Natural killer cell (primary cell): ENCODE results near the gene PBLD. TPM values are rescaled to one million over a fixed set of nuclear protein-coding genes. Genes with fewer than 3 reads are reported as not detected.
A peak's percentile ranks its signal among the peaks of the same experiment; 100 is the strongest.
"Not testable (repeated sequence)": the region's sequence is repeated elsewhere in the genome, so short reads cannot be mapped to it uniquely, and the experiment has no call there.

Source experiments
- ATAC-seq, 3 donors: fragments of 150-1000 bp in 2 of 3; fragments of 200-7000 bp in 1 of 3; cut with Tn5 transposase; 1 replicate in 1 of 3; 2 replicates in 2 of 3; pipeline ENCODE4 v1.10.0; 2021; ENCODE audit warnings: mild to moderate bottlenecking in 2 of 3, moderate library complexity in 2 of 3
- DNase-seq, 2 donors: peaks; one replicate each; pipeline versions ENCODE4 v3.0.0 to v3.0.0-alpha.2; 2013 to 2021; ENCODE audit warnings: mixed read lengths in 1 of 2
- H3K27ac ChIP-seq: one replicate; pipeline ENCODE4 v1.5.1; 2013; ENCODE audit warnings: mild to moderate bottlenecking, low read length
- H3K27me3 ChIP-seq: one replicate; pipeline ENCODE4 v1.6.1; 2013; ENCODE audit warnings: low read length; ENCODE audit not compliant: control insufficient read depth, insufficient read depth
- H3K36me3 ChIP-seq: one replicate; pipeline ENCODE4 v1.6.1; 2013; ENCODE audit warnings: low read length; ENCODE audit not compliant: control insufficient read depth, insufficient read depth
- H3K4me1 ChIP-seq: one replicate; pipeline ENCODE4 v1.6.1; 2013; ENCODE audit warnings: low read length; ENCODE audit not compliant: control insufficient read depth, insufficient read depth
- H3K4me3 ChIP-seq: one replicate; pipeline ENCODE4 v1.5.1; 2013; ENCODE audit warnings: low read length
- H3K9me3 ChIP-seq: one replicate; pipeline ENCODE4 v1.6.1; 2013; ENCODE audit warnings: low read length; ENCODE audit not compliant: control insufficient read depth, insufficient read depth
- H3K27ac Mint-ChIP-seq, 2 donors: one replicate each; pipeline ENCODE4 v1.8.0; 2022; ENCODE audit warnings: mild to moderate bottlenecking in 2 of 2, mixed read lengths in 2 of 2, moderate library complexity in 1 of 2
- H3K27me3 Mint-ChIP-seq, 2 donors: one replicate each; pipeline ENCODE4 v1.8.0; 2022; ENCODE audit warnings: low read depth in 2 of 2, mixed read lengths in 2 of 2
- H3K36me3 Mint-ChIP-seq: one replicate; pipeline ENCODE4 v1.8.0; 2022; ENCODE audit warnings: mixed read lengths
- H3K4me1 Mint-ChIP-seq, 2 donors: one replicate each; pipeline ENCODE4 v1.8.0; 2022; ENCODE audit warnings: mixed read lengths in 2 of 2
- H3K4me3 Mint-ChIP-seq: one replicate; pipeline ENCODE4 v1.8.0; 2022; ENCODE audit warnings: mild to moderate bottlenecking, moderate library complexity, mixed read lengths
- H3K9me3 Mint-ChIP-seq, 2 donors: one replicate each; pipeline ENCODE4 v1.8.0; 2022; ENCODE audit warnings: mixed read lengths in 2 of 2
- CTCF ChIP-seq: fragments of 200-600 bp; IDR thresholded peaks from one replicate; pipeline ENCODE4 v1.8.0; 2022; ENCODE audit warnings: antibody characterized with exemption
- WGBS: methylation state at CpG from one replicate; pipeline ENCODE4 v1.1.7; 2013; ENCODE audit warnings: missing lambda C conversion rate; ENCODE audit not compliant: insufficient coverage; 5-methylcytosine and 5-hydroxymethylcytosine counted together
- intact Hi-C: fragments of 100-400 bp; cut with micrococcal nuclease; formaldehyde crosslinking; loops from one replicate; pipeline ENCODE4 v1.14.2; 2022
- total RNA-seq, 4 donors: library from RNA; stranded (reverse); fragments of 120-200 nt in 1 of 4; gene quantifications; one replicate each; pipeline versions ENCODE4 v1.2.3 to v1.2.4, GENCODE V29; 2013 to 2022

Gene PBLD
- total RNA-seq, 3 donors from 2014 or later (not counting 1 experiment from before 2014, with no cell fraction given), result 1.4 to 2.1 (median 1.4) TPM

- Mint-ChIP-seq H3K4me1 (peaks cover 33% of the 10 kb centered on the region in 2 donors), H3K9me3 (no peaks in the 10 kb centered on the region), H3K27me3 (no peaks in the 10 kb centered on the region), H3K36me3 (no peaks in the 10 kb centered on the region), H3K27ac (no peak overlapping the region), H3K4me3 (peak overlapping the region; percentile 58)
- Histone ChIP-seq H3K27ac (no peak overlapping the region), H3K4me3 (no peak overlapping the region), H3K9me3 (no peaks in the 10 kb centered on the region), H3K36me3 (no peaks in the 10 kb centered on the region), H3K27me3 (no peaks in the 10 kb centered on the region), H3K4me1 (peaks cover 11% of the 10 kb centered on the region)
- intact Hi-C loops, result no loop called here
- ATAC-seq, result no peak
- no peak for DNase-seq
- no peak for TF ChIP-seq CTCF
- WGBS, result 100% methylated on average over 1 of the region's 1 CpG
These were observed 3.2 kb downstream of the PBLD start for GRCh38 chr10:68329506-68329861.

- DNase-seq, result no peak
- no peaks in the 10 kb centered on the region for H3K9me3 ChIP-seq
- ATAC-seq, result no peak
- TF ChIP-seq CTCF, result no peak
- H3K4me1 ChIP-seq, result peaks cover 9% of the 10 kb centered on the region
- intact Hi-C loops, result no loop called here
- WGBS, result 34% methylated on average over 4 of the region's 4 CpGs
- H3K36me3 ChIP-seq, result no peaks in the 10 kb centered on the region
- no peaks in the 10 kb centered on the region for H3K27me3 ChIP-seq
- Mint-ChIP-seq H3K9me3 (no peaks in the 10 kb centered on the region), H3K36me3 (no peaks in the 10 kb centered on the region), H3K4me1 (peaks cover 19 to 20% of the 10 kb centered on the region in 2 donors), H3K4me3 (no peak overlapping the region), H3K27me3 (no peaks in the 10 kb centered on the region), H3K27ac (no peak overlapping the region)
- H3K27ac ChIP-seq, result no peak overlapping the region
- no peak overlapping the region for H3K4me3 ChIP-seq
These were observed 4.6 kb downstream of the PBLD start for GRCh38 chr10:68327889-68328786.

GRCh38 chr10:68324396-68324795, 8.3 kb downstream of the PBLD start:
- H3K9me3 ChIP-seq, H3K27ac ChIP-seq, H3K4me3 Mint-ChIP-seq, H3K4me1 Mint-ChIP-seq, H3K9me3 Mint-ChIP-seq, ATAC-seq, H3K27me3 Mint-ChIP-seq, H3K27me3 ChIP-seq, DNase-seq, H3K36me3 Mint-ChIP-seq, intact Hi-C loops, H3K27ac Mint-ChIP-seq, H3K4me1 ChIP-seq, H3K4me3 ChIP-seq, H3K36me3 ChIP-seq: not testable (repeated sequence)
- 95% methylated on average over 4 of the region's 4 CpGs for WGBS

GRCh38 chr10:68318331-68319059, 14.2 kb downstream of the PBLD start:
- H3K9me3 Mint-ChIP-seq, result peaks cover 7 to 12% of the 10 kb centered on the region in 2 donors
- H3K4me1 ChIP-seq, result no peaks in the 10 kb centered on the region
- no CpG with 5 or more reads among the region's 1 CpG for WGBS
- ATAC-seq (no peak), DNase-seq (no peak)
- no peak overlapping the region for H3K4me3 Mint-ChIP-seq
- H3K9me3 ChIP-seq, result peaks cover 4% of the 10 kb centered on the region
- H3K27me3 ChIP-seq, result no peaks in the 10 kb centered on the region
- H3K4me1 Mint-ChIP-seq, result no peaks in the 10 kb centered on the region
- no peaks in the 10 kb centered on the region for H3K36me3 ChIP-seq
- TF ChIP-seq CTCF, result no peak
- peaks cover 0 to 3% of the 10 kb centered on the region in 2 donors for H3K27me3 Mint-ChIP-seq
- H3K36me3 Mint-ChIP-seq, result peaks cover 20% of the 10 kb centered on the region
- intact Hi-C loops, result no loop called here
- no peak overlapping the region for H3K27ac ChIP-seq
- no peak overlapping the region for H3K27ac Mint-ChIP-seq
- no peak overlapping the region for H3K4me3 ChIP-seq
